Neural cell (in vitro differentiated cells): ENCODE data around the gene METAP1D. TPM values are rescaled to one million over a fixed set of nuclear protein-coding genes. Genes with fewer than 3 reads are reported as not detected.
A peak's percentile ranks its signal among the peaks of the same experiment; 100 is the strongest.

Experiments
- H2AFZ ChIP-seq: fragments of 200-600, 300-800 bp; sonication (generic), shearing (Covaris generic); 2 replicates; pipeline ENCODE4 v1.6.0; 2014; ENCODE audit warnings: low read depth, mild to moderate bottlenecking, antibody characterized with exemption, low read length, moderate library complexity
- H3F3A ChIP-seq: fragments of 200-600 bp; shearing (Covaris generic); 2 replicates; pipeline ENCODE4 v1.6.1; 2016; ENCODE audit warnings: mild to moderate bottlenecking, moderate library complexity, mixed read lengths, antibody characterized with exemption, low read length; ENCODE audit not compliant: insufficient read depth, poor library complexity, severe bottlenecking
- H3K27ac ChIP-seq: fragments of 200-600, 300-800 bp; sonication (generic), shearing (Covaris generic); 2 replicates; pipeline ENCODE4 v1.5.1; 2014; ENCODE audit warnings: mild to moderate bottlenecking, low read length, moderate library complexity
- H3K27me3 ChIP-seq: fragments of 300-800, 200-600 bp; sonication (generic), shearing (Covaris generic); 2 replicates; pipeline ENCODE4 v1.6.0; 2014; ENCODE audit warnings: mild to moderate bottlenecking, low read depth, low read length, moderate library complexity; ENCODE audit not compliant: insufficient read depth
- H3K36me3 ChIP-seq: fragments of 300-800, 200-600 bp; sonication (generic), shearing (Covaris generic); 2 replicates; pipeline ENCODE4 v1.5.1; 2014; ENCODE audit warnings: mild to moderate bottlenecking, antibody characterized with exemption, low read length, moderate library complexity; ENCODE audit not compliant: insufficient read depth
- H3K4me2 ChIP-seq: fragments of 300-800, 200-600 bp; sonication (generic), shearing (Covaris generic); 2 replicates; pipeline ENCODE4 v1.6.0; 2014; ENCODE audit warnings: mild to moderate bottlenecking, low read length
- H3K4me3 ChIP-seq: fragments of 300-800, 200-600 bp; sonication (generic), shearing (Covaris generic); 2 replicates; pipeline ENCODE4 v1.5.1; 2014; ENCODE audit warnings: mild to moderate bottlenecking, low read length, moderate library complexity
- H3K79me2 ChIP-seq: fragments of 200-600 bp; shearing (Covaris generic); replicated peaks from 2 replicates; pipeline ENCODE4 v1.6.0; 2014; ENCODE audit warnings: mild to moderate bottlenecking, low read length, moderate library complexity; ENCODE audit not compliant: insufficient read depth
- H3K9ac ChIP-seq: fragments of 300-800, 200-600 bp; sonication (generic), shearing (Covaris generic); 2 replicates; pipeline ENCODE4 v1.6.1; 2016; ENCODE audit warnings: mild to moderate bottlenecking, low read length, mixed read lengths
- H3K9me2 ChIP-seq: fragments of 200-600 bp; shearing (Covaris generic); 2 replicates; pipeline ENCODE4 v1.6.1; 2016; ENCODE audit warnings: mild to moderate bottlenecking, low read length, mixed read lengths; ENCODE audit not compliant: insufficient read depth
- H3K9me3 ChIP-seq: fragments of 200-600, 300-800 bp; sonication (generic), shearing (Covaris generic); 2 replicates; pipeline ENCODE4 v1.6.1; 2016; ENCODE audit warnings: mild to moderate bottlenecking, mixed run types, low read length, moderate library complexity, mixed read lengths
- H4K20me1 ChIP-seq: fragments of 200-600 bp; shearing (Covaris generic); 2 replicates; pipeline ENCODE4 v1.6.1; 2016; ENCODE audit warnings: mild to moderate bottlenecking, mixed run types; ENCODE audit not compliant: insufficient read depth
- CTCF ChIP-seq: fragments of 450-650 bp; IDR thresholded peaks from 2 replicates; pipeline ENCODE4 v1.5.1; 2014; ENCODE audit warnings: antibody characterized with exemption, mild to moderate bottlenecking, moderate library complexity; ENCODE audit not compliant: poor library complexity, severe bottlenecking
- EP300 ChIP-seq: fragments of 450-650 bp; conservative IDR thresholded peaks from 2 replicates; pipeline ENCODE4 v1.6.1; 2014; ENCODE audit warnings: antibody characterized with exemption, mild to moderate bottlenecking, moderate library complexity; ENCODE audit not compliant: poor library complexity, severe bottlenecking
- EZH2 ChIP-seq: fragments of 200-600, 300-800 bp; shearing (Covaris generic), sonication (generic); IDR thresholded peaks from 2 replicates; pipeline ENCODE4 v1.6.1; 2014; ENCODE audit warnings: antibody characterized with exemption, low read length, borderline replicate concordance, mild to moderate bottlenecking; ENCODE audit not compliant: insufficient read depth, poor library complexity, severe bottlenecking
- MXI1 ChIP-seq: fragments of 450-650 bp; conservative IDR thresholded peaks from 2 replicates; pipeline ENCODE4 v1.6.1; 2014; ENCODE audit warnings: antibody characterized with exemption, mild to moderate bottlenecking; ENCODE audit not compliant: poor library complexity, severe bottlenecking
- POLR2AphosphoS5 ChIP-seq: IDR thresholded peaks from 2 replicates; pipeline ENCODE4 v1.6.1; 2012
- RAD21 ChIP-seq: fragments of 450-650 bp; conservative IDR thresholded peaks from 2 replicates; pipeline ENCODE4 v1.6.1; 2014; ENCODE audit warnings: antibody characterized with exemption, mild to moderate bottlenecking, moderate library complexity
- REST ChIP-seq: IDR thresholded peaks from 2 replicates; pipeline ENCODE4 v1.6.1; 2012; ENCODE audit warnings: borderline replicate concordance
- SMC3 ChIP-seq: fragments of 450-650 bp; conservative IDR thresholded peaks from 2 replicates; pipeline ENCODE4 v1.6.1; 2014; ENCODE audit warnings: antibody characterized with exemption, mild to moderate bottlenecking, moderate library complexity; ENCODE audit not compliant: poor library complexity
- TAF1 ChIP-seq: IDR thresholded peaks from 2 replicates; pipeline ENCODE4 v1.6.1; 2012; ENCODE audit warnings: low read depth
- polyA plus RNA-seq: library from polyadenylated mRNA; depleted of rRNA; stranded (reverse); fragments of >200 nt; gene quantifications from 2 replicates; pipeline ENCODE4 v1.2.3, GENCODE V29; 2014

The METAP1D gene
- polyA plus RNA-seq, 1 donor from 2014 or later: 5.4 TPM

GRCh38 chr2:172101821-172102390 lies 102.2 kb downstream of the METAP1D start:
- TF ChIP-seq TAF1 (no peak), POLR2AphosphoS5 (peak; percentile 45), REST (no peak), RAD21 (no peak), SMC3 (no peak), MXI1 (peak; percentile 57), EP300 (no peak), CTCF (no peak), EZH2 (no peak)
- Histone ChIP-seq H3K4me2 (peak overlapping the region; percentile 87), H4K20me1 (peaks cover 19% of the 10 kb centered on the region), H3F3A (peaks cover 5% of the 10 kb centered on the region), H2AFZ (peak overlapping the region; percentile 25), H3K27me3 (peaks cover 23% of the 10 kb centered on the region), H3K9me2 (no peaks in the 10 kb centered on the region), H3K9ac (peak overlapping the region; percentile 92), H3K9me3 (no peaks in the 10 kb centered on the region), H3K27ac (peak overlapping the region; percentile 93), H3K4me3 (peak overlapping the region; percentile 85), H3K79me2 (peaks cover 56% of the 10 kb centered on the region), H3K36me3 (no peaks in the 10 kb centered on the region)

GRCh38 chr2:172102391-172103359 lies 102.9 kb downstream of the METAP1D start, which contains the start of gene DLX2:
DLX2 (minus strand) TSS chr2:172102900; CDS start chr2:172102538, 362 bp downstream.
- Histone ChIP-seq H3K79me2 (peaks cover 48% of the 10 kb centered on the region), H3K9ac (peak within 1 kb of the TSS; percentile 92), H3K9me3 (no peaks in the 10 kb centered on the region), H3K27me3 (peaks cover 31% of the 10 kb centered on the region), H3K4me3 (peak within 1 kb of the TSS; percentile 85), H3K27ac (peak within 1 kb of the TSS; percentile 93), H3K4me2 (peak within 1 kb of the TSS; percentile 87), H3K36me3 (no peaks in the 10 kb centered on the region), H3F3A (peaks cover 4% of the 10 kb centered on the region), H3K9me2 (no peaks in the 10 kb centered on the region), H4K20me1 (peaks cover 19% of the 10 kb centered on the region), H2AFZ (peak within 1 kb of the TSS; percentile 25)
- TF ChIP-seq TAF1 (peak; percentile 96), RAD21 (peak; percentile 44), CTCF (peak; percentile 46), MXI1 (peak; percentile 85), EZH2 (no peak), REST (peak; percentile 56), SMC3 (peak; percentile 38), POLR2AphosphoS5 (peak; percentile 94), EP300 (peak; percentile 27)
